Neural cell (in vitro differentiated cells): ENCODE measurements around the gene PRDX1. TPM values are rescaled to one million over a fixed set of nuclear protein-coding genes. Genes with fewer than 3 reads are reported as not detected.
"Not testable (repeated sequence)": the region's sequence is repeated elsewhere in the genome, so short reads cannot be mapped to it uniquely, and the experiment has no call there.

Experiments used
- H2AFZ ChIP-seq: fragments of 200-600, 300-800 bp; sonication (generic), shearing (Covaris generic); 2 replicates; pipeline ENCODE4 v1.6.0; 2014; ENCODE audit warnings: low read depth, mild to moderate bottlenecking, antibody characterized with exemption, low read length, moderate library complexity
- H3F3A ChIP-seq: fragments of 200-600 bp; shearing (Covaris generic); 2 replicates; pipeline ENCODE4 v1.6.1; 2016; ENCODE audit warnings: mild to moderate bottlenecking, moderate library complexity, mixed read lengths, antibody characterized with exemption, low read length; ENCODE audit not compliant: insufficient read depth, poor library complexity, severe bottlenecking
- H3K27ac ChIP-seq: fragments of 200-600, 300-800 bp; sonication (generic), shearing (Covaris generic); 2 replicates; pipeline ENCODE4 v1.5.1; 2014; ENCODE audit warnings: mild to moderate bottlenecking, low read length, moderate library complexity
- H3K27me3 ChIP-seq: fragments of 300-800, 200-600 bp; sonication (generic), shearing (Covaris generic); 2 replicates; pipeline ENCODE4 v1.6.0; 2014; ENCODE audit warnings: mild to moderate bottlenecking, low read depth, low read length, moderate library complexity; ENCODE audit not compliant: insufficient read depth
- H3K36me3 ChIP-seq: fragments of 300-800, 200-600 bp; sonication (generic), shearing (Covaris generic); 2 replicates; pipeline ENCODE4 v1.5.1; 2014; ENCODE audit warnings: mild to moderate bottlenecking, antibody characterized with exemption, low read length, moderate library complexity; ENCODE audit not compliant: insufficient read depth
- H3K4me2 ChIP-seq: fragments of 300-800, 200-600 bp; sonication (generic), shearing (Covaris generic); 2 replicates; pipeline ENCODE4 v1.6.0; 2014; ENCODE audit warnings: mild to moderate bottlenecking, low read length
- H3K4me3 ChIP-seq: fragments of 300-800, 200-600 bp; sonication (generic), shearing (Covaris generic); 2 replicates; pipeline ENCODE4 v1.5.1; 2014; ENCODE audit warnings: mild to moderate bottlenecking, low read length, moderate library complexity
- H3K79me2 ChIP-seq: fragments of 200-600 bp; shearing (Covaris generic); replicated peaks from 2 replicates; pipeline ENCODE4 v1.6.0; 2014; ENCODE audit warnings: mild to moderate bottlenecking, low read length, moderate library complexity; ENCODE audit not compliant: insufficient read depth
- H3K9ac ChIP-seq: fragments of 300-800, 200-600 bp; sonication (generic), shearing (Covaris generic); 2 replicates; pipeline ENCODE4 v1.6.1; 2016; ENCODE audit warnings: mild to moderate bottlenecking, low read length, mixed read lengths
- H3K9me2 ChIP-seq: fragments of 200-600 bp; shearing (Covaris generic); 2 replicates; pipeline ENCODE4 v1.6.1; 2016; ENCODE audit warnings: mild to moderate bottlenecking, low read length, mixed read lengths; ENCODE audit not compliant: insufficient read depth
- H3K9me3 ChIP-seq: fragments of 200-600, 300-800 bp; sonication (generic), shearing (Covaris generic); 2 replicates; pipeline ENCODE4 v1.6.1; 2016; ENCODE audit warnings: mild to moderate bottlenecking, mixed run types, low read length, moderate library complexity, mixed read lengths
- H4K20me1 ChIP-seq: fragments of 200-600 bp; shearing (Covaris generic); 2 replicates; pipeline ENCODE4 v1.6.1; 2016; ENCODE audit warnings: mild to moderate bottlenecking, mixed run types; ENCODE audit not compliant: insufficient read depth
- EP300 ChIP-seq: fragments of 450-650 bp; conservative IDR thresholded peaks from 2 replicates; pipeline ENCODE4 v1.6.1; 2014; ENCODE audit warnings: antibody characterized with exemption, mild to moderate bottlenecking, moderate library complexity; ENCODE audit not compliant: poor library complexity, severe bottlenecking
- EZH2 ChIP-seq: fragments of 200-600, 300-800 bp; shearing (Covaris generic), sonication (generic); IDR thresholded peaks from 2 replicates; pipeline ENCODE4 v1.6.1; 2014; ENCODE audit warnings: antibody characterized with exemption, low read length, borderline replicate concordance, mild to moderate bottlenecking; ENCODE audit not compliant: insufficient read depth, poor library complexity, severe bottlenecking
- MXI1 ChIP-seq: fragments of 450-650 bp; conservative IDR thresholded peaks from 2 replicates; pipeline ENCODE4 v1.6.1; 2014; ENCODE audit warnings: antibody characterized with exemption, mild to moderate bottlenecking; ENCODE audit not compliant: poor library complexity, severe bottlenecking
- POLR2AphosphoS5 ChIP-seq: IDR thresholded peaks from 2 replicates; pipeline ENCODE4 v1.6.1; 2012
- RAD21 ChIP-seq: fragments of 450-650 bp; conservative IDR thresholded peaks from 2 replicates; pipeline ENCODE4 v1.6.1; 2014; ENCODE audit warnings: antibody characterized with exemption, mild to moderate bottlenecking, moderate library complexity
- REST ChIP-seq: IDR thresholded peaks from 2 replicates; pipeline ENCODE4 v1.6.1; 2012; ENCODE audit warnings: borderline replicate concordance
- SMC3 ChIP-seq: fragments of 450-650 bp; conservative IDR thresholded peaks from 2 replicates; pipeline ENCODE4 v1.6.1; 2014; ENCODE audit warnings: antibody characterized with exemption, mild to moderate bottlenecking, moderate library complexity; ENCODE audit not compliant: poor library complexity
- TAF1 ChIP-seq: IDR thresholded peaks from 2 replicates; pipeline ENCODE4 v1.6.1; 2012; ENCODE audit warnings: low read depth
- polyA plus RNA-seq: library from polyadenylated mRNA; depleted of rRNA; stranded (reverse); fragments of >200 nt; gene quantifications from 2 replicates; pipeline ENCODE4 v1.2.3, GENCODE V29; 2014
- TF ChIP-seq, protein P1 (sequence below): fragments of 450-650 bp; IDR thresholded peaks from 2 replicates; pipeline ENCODE4 v1.5.1; 2014; ENCODE audit warnings: antibody characterized with exemption, mild to moderate bottlenecking, moderate library complexity; ENCODE audit not compliant: poor library complexity, severe bottlenecking

Gene PRDX1
- polyA plus RNA-seq, 1 donor from 2014 or later: 304 TPM

DNA sequence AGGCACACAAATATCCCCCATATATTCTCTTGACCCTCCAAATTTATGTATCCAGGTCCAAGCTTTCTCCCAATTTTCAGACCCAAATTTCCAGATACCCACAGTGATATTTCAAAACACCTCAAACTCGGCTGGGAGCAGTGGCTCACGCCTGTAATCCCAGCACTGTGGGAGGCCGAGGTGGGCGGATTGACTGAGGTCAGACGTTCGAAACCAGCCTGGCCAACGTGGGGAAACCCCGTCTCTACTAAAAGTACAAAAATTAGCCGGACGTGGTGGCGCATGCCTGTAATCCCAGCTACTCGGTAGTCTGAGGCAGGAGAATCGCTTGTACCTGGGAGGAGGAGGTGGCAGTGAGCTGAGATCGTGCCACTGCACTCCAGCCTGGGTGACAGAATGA is 32.3 kb downstream of the PRDX1 start:
- not testable (repeated sequence) for H3K79me2 ChIP-seq, H4K20me1 ChIP-seq, H3K36me3 ChIP-seq, H3K9me2 ChIP-seq, H3F3A ChIP-seq, H3K9ac ChIP-seq, H3K27ac ChIP-seq, H3K4me3 ChIP-seq, H3K9me3 ChIP-seq, H3K4me2 ChIP-seq, H2AFZ ChIP-seq
- H3K27me3 ChIP-seq: peaks cover 27% of the 10 kb centered on the region

- Histone ChIP-seq H3K27ac (no peak overlapping the region), H3K79me2 (no peaks in the 10 kb centered on the region), H3K36me3 (no peaks in the 10 kb centered on the region), H3K4me2 (no peak overlapping the region), H3K4me3 (no peak overlapping the region), H2AFZ (no peak overlapping the region), H3K9ac (no peak overlapping the region), H3K9me2 (no peaks in the 10 kb centered on the region), H3K27me3 (peaks cover 27% of the 10 kb centered on the region), H3K9me3 (no peaks in the 10 kb centered on the region), H4K20me1 (no peaks in the 10 kb centered on the region), H3F3A (no peaks in the 10 kb centered on the region)
- TF ChIP-seq, protein P1, sequence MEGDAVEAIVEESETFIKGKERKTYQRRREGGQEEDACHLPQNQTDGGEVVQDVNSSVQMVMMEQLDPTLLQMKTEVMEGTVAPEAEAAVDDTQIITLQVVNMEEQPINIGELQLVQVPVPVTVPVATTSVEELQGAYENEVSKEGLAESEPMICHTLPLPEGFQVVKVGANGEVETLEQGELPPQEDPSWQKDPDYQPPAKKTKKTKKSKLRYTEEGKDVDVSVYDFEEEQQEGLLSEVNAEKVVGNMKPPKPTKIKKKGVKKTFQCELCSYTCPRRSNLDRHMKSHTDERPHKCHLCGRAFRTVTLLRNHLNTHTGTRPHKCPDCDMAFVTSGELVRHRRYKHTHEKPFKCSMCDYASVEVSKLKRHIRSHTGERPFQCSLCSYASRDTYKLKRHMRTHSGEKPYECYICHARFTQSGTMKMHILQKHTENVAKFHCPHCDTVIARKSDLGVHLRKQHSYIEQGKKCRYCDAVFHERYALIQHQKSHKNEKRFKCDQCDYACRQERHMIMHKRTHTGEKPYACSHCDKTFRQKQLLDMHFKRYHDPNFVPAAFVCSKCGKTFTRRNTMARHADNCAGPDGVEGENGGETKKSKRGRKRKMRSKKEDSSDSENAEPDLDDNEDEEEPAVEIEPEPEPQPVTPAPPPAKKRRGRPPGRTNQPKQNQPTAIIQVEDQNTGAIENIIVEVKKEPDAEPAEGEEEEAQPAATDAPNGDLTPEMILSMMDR: no peak
- TF ChIP-seq MXI1 (no peak), POLR2AphosphoS5 (no peak), EZH2 (no peak), EP300 (no peak), RAD21 (no peak), SMC3 (no peak), REST (no peak), TAF1 (no peak)
Measured at GRCh38 chr1:45488666-45489377, 32.9 kb downstream of the PRDX1 start.
